ENCODE measurements around the gene CAST. TPM values are rescaled to one million over a fixed set of nuclear protein-coding genes. Genes with fewer than 3 reads are reported as not detected.

The CAST gene
- total and polyA plus RNA-seq, 2 donors (not counting 1 experiment from before 2014, with no cell fraction given), result 41.0 to 231 TPM

DNA sequence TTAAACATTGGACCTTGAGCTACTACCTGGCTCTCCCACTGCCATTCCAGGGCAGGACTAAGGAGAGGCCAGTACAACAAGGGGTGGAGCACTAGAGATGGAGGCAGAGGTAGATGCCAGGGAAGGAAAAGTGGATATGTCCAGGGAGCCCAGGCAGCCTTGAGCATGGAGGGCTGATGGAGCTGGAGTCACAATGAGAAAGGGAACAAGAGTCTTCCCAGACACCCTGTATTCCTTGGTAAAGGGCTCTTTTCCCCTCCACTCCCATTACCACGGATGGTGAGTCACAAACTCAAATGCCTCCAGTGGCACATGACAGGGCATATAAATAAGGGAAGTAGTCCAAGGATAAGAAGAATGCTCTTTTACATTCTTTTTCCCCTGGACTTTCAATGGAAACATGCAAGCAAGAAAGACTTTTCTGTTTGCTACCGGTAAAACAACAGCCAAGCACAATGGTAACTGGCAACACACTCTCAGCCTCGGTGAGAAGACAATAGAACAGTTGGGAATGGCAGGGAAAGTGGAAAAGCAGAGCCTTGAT is 128.9 kb downstream of the CAST start:
- Mint-ChIP-seq H3K4me1 (no peaks in the 10 kb centered on the region), H3K4me3 (no peak overlapping the region), H3K27me3 (no peaks in the 10 kb centered on the region), H3K27ac (peak overlapping the region; percentile 43), H3K9me3 (ENCODE audit: insufficient read depth) (no peaks in the 10 kb centered on the region)
- no peaks in the 10 kb centered on the region for H3K4me1 ChIP-seq (ENCODE audit: control insufficient read depth in 2 of 2, insufficient read depth in 2 of 2, low read length in 2 of 2)
- CTCF ChIA-PET, result interaction anchor here (0.9 to 1.3 kb wide), 3 partner anchors 22 to 38 kb away, joined by 3 to 4 read pairs (median 3); no protein-coding TSS in a partner anchor
- 100% methylated on average over 1 of the region's 3 CpGs for WGBS (ENCODE audit: insufficient coverage)
- H3K27ac ChIP-seq (ENCODE audit: low read length in 2 of 2), result no peak overlapping the region
- no peaks in the 10 kb centered on the region for H3K27me3 ChIP-seq (replicated peaks in 1 of 4; ENCODE audit: control extremely low read depth in 1 of 4, control insufficient read depth in 3 of 4, insufficient read depth in 4 of 4, low read length in 3 of 4)
- DNase-seq (no peak), ATAC-seq (ENCODE audit: low read depth) (no peak)
- H2AFZ ChIP-seq (ENCODE audit: insufficient read depth, low read depth, low read length, poor library complexity, severe bottlenecking), result no peak overlapping the region
- peaks cover 1% of the 10 kb centered on the region for H4K20me1 ChIP-seq (ENCODE audit: control insufficient read depth, insufficient read depth, low read length, poor library complexity, severe bottlenecking)
- no peak overlapping the region for H3K9ac ChIP-seq (ENCODE audit: low read length)
- POLR2A ChIA-PET, result interaction anchor here (0.5 kb wide), 1 partner anchor 17 kb away, joined by 7 read pairs; the partner anchor contains the start of gene ERAP1
- H3K4me3 ChIP-seq (ENCODE audit: control extremely low read depth in 1 of 5, extremely low read depth in 1 of 5, insufficient read depth in 1 of 5, low read depth in 2 of 5, low read length in 4 of 5), result no peak overlapping the region
- peaks cover 1 to 84% of the 10 kb centered on the region in 2 experiments for H3K36me3 ChIP-seq (replicated peaks in 1 of 2; ENCODE audit: control extremely low read depth in 1 of 2, control insufficient read depth in 1 of 2, extremely low read depth in 1 of 2, insufficient read depth in 2 of 2, low read length in 1 of 2)
- H3K9me3 ChIP-seq (ENCODE audit: control extremely low read depth in 1 of 3, control insufficient read depth in 2 of 3, insufficient read depth in 1 of 3, low read length in 2 of 3), result no peaks in the 10 kb centered on the region
- TF ChIP-seq EZH2 (IDR thresholded peaks at IDR 0.05; ENCODE audit: borderline replicate concordance, insufficient read depth, low read depth, low read length, poor library complexity, severe bottlenecking), result no peak
- TF ChIP-seq, protein P1, sequence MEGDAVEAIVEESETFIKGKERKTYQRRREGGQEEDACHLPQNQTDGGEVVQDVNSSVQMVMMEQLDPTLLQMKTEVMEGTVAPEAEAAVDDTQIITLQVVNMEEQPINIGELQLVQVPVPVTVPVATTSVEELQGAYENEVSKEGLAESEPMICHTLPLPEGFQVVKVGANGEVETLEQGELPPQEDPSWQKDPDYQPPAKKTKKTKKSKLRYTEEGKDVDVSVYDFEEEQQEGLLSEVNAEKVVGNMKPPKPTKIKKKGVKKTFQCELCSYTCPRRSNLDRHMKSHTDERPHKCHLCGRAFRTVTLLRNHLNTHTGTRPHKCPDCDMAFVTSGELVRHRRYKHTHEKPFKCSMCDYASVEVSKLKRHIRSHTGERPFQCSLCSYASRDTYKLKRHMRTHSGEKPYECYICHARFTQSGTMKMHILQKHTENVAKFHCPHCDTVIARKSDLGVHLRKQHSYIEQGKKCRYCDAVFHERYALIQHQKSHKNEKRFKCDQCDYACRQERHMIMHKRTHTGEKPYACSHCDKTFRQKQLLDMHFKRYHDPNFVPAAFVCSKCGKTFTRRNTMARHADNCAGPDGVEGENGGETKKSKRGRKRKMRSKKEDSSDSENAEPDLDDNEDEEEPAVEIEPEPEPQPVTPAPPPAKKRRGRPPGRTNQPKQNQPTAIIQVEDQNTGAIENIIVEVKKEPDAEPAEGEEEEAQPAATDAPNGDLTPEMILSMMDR (IDR thresholded peaks at IDR 0.05), result no peak
- H3K4me2 ChIP-seq (replicated peaks; ENCODE audit: low read depth, low read length, poor library complexity, severe bottlenecking), result no peak overlapping the region
- intact Hi-C loops (cut with micrococcal nuclease), result no loop called here
- H3K79me2 ChIP-seq (ENCODE audit: control insufficient read depth, insufficient read depth, low read length), result peaks cover 1% of the 10 kb centered on the region

DNA sequence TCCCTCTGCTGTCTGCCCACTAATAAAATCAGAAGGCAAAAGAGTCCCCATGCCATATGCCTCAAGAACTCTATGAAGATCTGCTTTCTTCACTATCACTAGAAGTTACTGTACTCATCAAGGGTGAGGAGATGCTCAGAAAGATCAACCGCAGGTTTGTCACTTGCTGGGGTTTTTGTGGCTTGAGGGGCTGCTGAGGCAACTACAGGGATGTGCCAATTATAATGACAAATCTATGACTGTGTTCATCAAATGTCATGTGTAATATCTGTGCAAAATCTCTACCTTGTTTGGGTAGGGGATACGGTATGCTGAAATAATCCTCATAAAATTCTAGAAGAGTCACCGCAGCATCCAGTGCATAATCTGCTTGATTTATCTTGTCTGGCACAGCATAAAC is 132.6 kb downstream of the CAST start:
- no peak overlapping the region for H3K4me2 ChIP-seq (replicated peaks; ENCODE audit: low read depth, low read length, poor library complexity, severe bottlenecking)
- no peak overlapping the region for H3K9ac ChIP-seq (ENCODE audit: low read length)
- intact Hi-C loops (cut with micrococcal nuclease), result no loop called here
- Mint-ChIP-seq H3K4me1 (no peaks in the 10 kb centered on the region), H3K27me3 (no peaks in the 10 kb centered on the region), H3K27ac (no peak overlapping the region), H3K9me3 (ENCODE audit: insufficient read depth) (no peaks in the 10 kb centered on the region), H3K4me3 (no peak overlapping the region)
- no peaks in the 10 kb centered on the region for H3K27me3 ChIP-seq (replicated peaks in 1 of 4; ENCODE audit: control extremely low read depth in 1 of 4, control insufficient read depth in 3 of 4, insufficient read depth in 4 of 4, low read length in 3 of 4)
- H3K4me3 ChIP-seq (ENCODE audit: control extremely low read depth in 1 of 5, extremely low read depth in 1 of 5, insufficient read depth in 1 of 5, low read depth in 2 of 5, low read length in 4 of 5), result no peak overlapping the region
- H2AFZ ChIP-seq (ENCODE audit: insufficient read depth, low read depth, low read length, poor library complexity, severe bottlenecking), result no peak overlapping the region
- 94% methylated on average over 2 of the region's 3 CpGs for WGBS (ENCODE audit: insufficient coverage)
- no peak overlapping the region for H3K27ac ChIP-seq (ENCODE audit: low read length in 2 of 2)
- H3K9me3 ChIP-seq (ENCODE audit: control extremely low read depth in 1 of 3, control insufficient read depth in 2 of 3, insufficient read depth in 1 of 3, low read length in 2 of 3), result no peaks in the 10 kb centered on the region
- ChIA-PET POLR2A (no interaction called here), CTCF (interaction anchor here (0.6 kb wide), 1 partner anchor 123 kb away, joined by 3 read pairs; no protein-coding TSS in a partner anchor)
- ATAC-seq (ENCODE audit: low read depth) (no peak), DNase-seq (no peak)
- H4K20me1 ChIP-seq (ENCODE audit: control insufficient read depth, insufficient read depth, low read length, poor library complexity, severe bottlenecking), result peaks cover 10% of the 10 kb centered on the region
- TF ChIP-seq EZH2 (IDR thresholded peaks at IDR 0.05; ENCODE audit: borderline replicate concordance, insufficient read depth, low read depth, low read length, poor library complexity, severe bottlenecking), result no peak
- TF ChIP-seq, protein P1 (IDR thresholded peaks at IDR 0.05), result no peak
- H3K36me3 ChIP-seq (replicated peaks in 1 of 2; ENCODE audit: control extremely low read depth in 1 of 2, control insufficient read depth in 1 of 2, extremely low read depth in 1 of 2, insufficient read depth in 2 of 2, low read length in 1 of 2), result peaks cover 1 to 85% of the 10 kb centered on the region in 2 experiments
- H3K4me1 ChIP-seq (ENCODE audit: control insufficient read depth in 2 of 2, insufficient read depth in 2 of 2, low read length in 2 of 2), result no peaks in the 10 kb centered on the region
- peaks cover 35% of the 10 kb centered on the region for H3K79me2 ChIP-seq (ENCODE audit: control insufficient read depth, insufficient read depth, low read length)
